HEK293T (cell line): ENCODE data around the gene FUT8.

Experiments
- BHLHE40 ChIP-seq: fragments of 450-650 bp; IDR thresholded peaks from 2 replicates; pipeline ENCODE4 v1.6.1; 2016; ENCODE audit warnings: mild to moderate bottlenecking, moderate library complexity, borderline replicate concordance
- FOXK2 ChIP-seq: fragments of 450-650 bp; IDR thresholded peaks from 2 replicates; pipeline ENCODE4 v1.6.1; 2016; ENCODE audit warnings: mild to moderate bottlenecking
- FOXM1 ChIP-seq: fragments of 450-650 bp; IDR thresholded peaks from 2 replicates; pipeline ENCODE4 v1.6.1; 2017; ENCODE audit warnings: mild to moderate bottlenecking, borderline replicate concordance
- LEF1 ChIP-seq: fragments of 450-650 bp; IDR thresholded peaks from 2 replicates; pipeline ENCODE4 v1.6.1; 2017; ENCODE audit warnings: mild to moderate bottlenecking, borderline replicate concordance
- PKNOX1 ChIP-seq: fragments of 450-650 bp; IDR thresholded peaks from 2 replicates; pipeline ENCODE4 v1.6.1; 2016
- SUZ12 ChIP-seq: fragments of 450-650 bp; IDR thresholded peaks from 2 replicates; pipeline ENCODE4 v1.6.1; 2016; ENCODE audit warnings: mild to moderate bottlenecking

- no peak for TF ChIP-seq FOXK2
- TF ChIP-seq FOXM1, result no peak
- TF ChIP-seq SUZ12, result no peak
- no peak for TF ChIP-seq PKNOX1
- TF ChIP-seq BHLHE40, result no peak
- TF ChIP-seq LEF1, result no peak
Observed at GRCh38 chr14:65585216-65585615, 172.7 kb downstream of the FUT8 start.
